ENCODE data around the gene SHC2.
"Not testable (repeated sequence)": the region's sequence is repeated elsewhere in the genome, so short reads cannot be mapped to it uniquely, and the experiment has no call there.

Gene SHC2

GRCh38 chr19:422213-422916, 38.5 kb downstream of the SHC2 start:
- DNase-seq, result no peak

GRCh38 chr19:419721-420515, 40.9 kb downstream of the SHC2 start:
- no peak for DNase-seq

GRCh38 chr19:418761-419671, 41.8 kb downstream of the SHC2 start:
- no peak for DNase-seq

DNA sequence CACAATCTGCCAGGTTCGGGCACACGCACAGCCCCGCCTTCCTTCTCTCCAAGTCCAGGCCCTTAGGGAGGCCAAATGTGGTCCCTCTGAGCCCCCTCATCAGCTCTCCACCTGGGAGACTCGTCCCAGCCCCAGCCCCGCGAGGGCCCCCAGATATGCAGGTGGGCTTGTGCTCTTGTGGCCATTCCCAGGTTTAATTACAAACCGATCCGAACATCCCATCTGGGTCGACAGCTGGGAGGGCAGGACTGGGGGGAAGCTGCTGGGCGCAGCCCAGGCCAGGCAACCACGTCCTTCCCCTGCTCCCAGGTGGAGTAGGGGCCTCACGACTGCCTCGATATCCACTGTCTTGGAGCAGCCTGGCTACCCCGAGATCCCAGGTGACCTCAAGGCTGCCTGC, 44.4 kb downstream of the SHC2 start:
- no peak for DNase-seq

- DNase-seq, result no peak
Observed at GRCh38 chr19:415292-415691, 45.5 kb downstream of the SHC2 start.

- no peak for DNase-seq
Observed at GRCh38 chr19:413756-414420, 46.9 kb downstream of the SHC2 start.

DNA sequence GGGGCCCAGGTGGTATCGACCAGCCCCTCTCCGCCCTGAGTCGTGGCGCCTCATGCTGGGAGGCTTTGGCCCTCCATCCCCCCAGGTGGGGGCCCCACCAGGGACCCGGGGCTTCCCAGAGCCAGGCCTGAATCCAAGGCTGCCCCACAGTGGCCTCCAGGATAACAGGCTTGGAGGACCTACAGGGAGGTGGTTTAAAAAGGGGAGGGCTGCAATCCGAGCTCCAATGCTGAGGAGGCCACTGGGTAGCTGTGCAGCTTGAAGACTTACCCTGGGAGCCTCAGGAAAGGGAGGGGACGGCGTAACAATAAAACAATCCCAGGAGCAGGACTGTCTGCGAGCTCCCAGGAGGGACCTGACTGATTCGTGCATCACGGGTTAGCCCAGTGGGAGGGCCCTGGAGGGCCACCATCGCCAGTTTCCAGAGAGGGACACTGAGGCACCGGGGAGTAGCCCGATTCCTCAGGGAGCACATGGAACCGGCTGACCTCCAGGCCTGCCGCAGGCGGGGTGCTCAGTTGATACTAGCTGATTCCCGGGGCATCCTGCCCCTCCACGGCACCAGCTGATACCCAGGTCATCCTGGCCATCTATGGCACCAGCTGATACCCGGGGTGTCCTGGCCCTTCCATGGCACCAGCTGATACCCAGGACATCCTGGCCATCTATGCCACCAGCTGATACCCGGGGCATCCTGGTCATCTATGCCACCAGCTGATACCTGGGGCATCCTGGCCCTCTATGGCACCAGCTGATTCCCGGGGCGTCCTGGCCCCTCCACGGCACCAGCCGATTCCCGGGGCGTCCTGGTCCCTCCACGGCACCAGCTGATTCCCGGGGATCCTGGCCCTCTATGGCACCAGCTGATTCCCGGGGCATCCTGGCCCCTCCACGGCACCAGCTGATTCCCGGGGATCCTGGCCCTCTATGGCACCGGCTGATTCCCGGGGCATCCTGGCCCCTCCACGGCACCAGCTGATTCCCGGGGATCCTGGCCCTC, 48.2 kb downstream of the SHC2 start:
- DNase-seq, result no peak

DNA sequence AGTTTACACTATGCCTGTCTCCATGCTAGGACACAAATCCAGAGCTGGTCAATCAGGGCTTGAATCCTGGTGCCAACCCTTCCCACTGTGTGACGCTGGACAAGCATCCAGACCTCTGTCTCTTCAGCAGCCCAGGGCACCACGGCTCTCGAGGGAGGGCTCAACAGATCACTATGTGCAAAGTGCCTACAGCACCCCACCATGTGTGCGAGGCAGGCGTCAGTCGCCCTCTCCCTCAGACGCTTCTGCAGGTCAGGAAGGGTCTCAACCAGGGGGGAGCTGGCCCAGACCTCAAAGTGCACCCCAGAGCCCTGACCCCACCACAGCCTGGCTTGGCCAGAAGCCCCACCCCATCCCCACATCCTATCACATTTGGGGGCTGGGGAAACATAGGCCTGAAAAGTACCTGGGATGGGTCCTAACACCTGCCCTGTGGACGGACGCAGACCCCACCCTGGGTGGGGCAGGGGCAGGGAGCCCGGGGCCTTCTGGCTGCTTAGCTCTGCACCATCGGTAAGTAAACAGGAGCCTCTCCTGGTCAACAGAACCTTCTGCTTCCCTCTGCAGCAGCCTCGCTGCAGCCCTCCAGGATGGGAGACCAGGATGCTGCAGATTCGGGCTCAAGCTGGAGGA, 49.0 kb downstream of the SHC2 start:
- DNase-seq, result no peak

GRCh38 chr19:411121-411722, 49.6 kb downstream of the SHC2 start:
- DNase-seq, result not testable (repeated sequence)

GRCh38 chr19:410243-410781, 50.5 kb downstream of the SHC2 start:
- no peak for DNase-seq

- DNase-seq, result no peak
Observed at GRCh38 chr19:409516-410242, 51.2 kb downstream of the SHC2 start.

DNA sequence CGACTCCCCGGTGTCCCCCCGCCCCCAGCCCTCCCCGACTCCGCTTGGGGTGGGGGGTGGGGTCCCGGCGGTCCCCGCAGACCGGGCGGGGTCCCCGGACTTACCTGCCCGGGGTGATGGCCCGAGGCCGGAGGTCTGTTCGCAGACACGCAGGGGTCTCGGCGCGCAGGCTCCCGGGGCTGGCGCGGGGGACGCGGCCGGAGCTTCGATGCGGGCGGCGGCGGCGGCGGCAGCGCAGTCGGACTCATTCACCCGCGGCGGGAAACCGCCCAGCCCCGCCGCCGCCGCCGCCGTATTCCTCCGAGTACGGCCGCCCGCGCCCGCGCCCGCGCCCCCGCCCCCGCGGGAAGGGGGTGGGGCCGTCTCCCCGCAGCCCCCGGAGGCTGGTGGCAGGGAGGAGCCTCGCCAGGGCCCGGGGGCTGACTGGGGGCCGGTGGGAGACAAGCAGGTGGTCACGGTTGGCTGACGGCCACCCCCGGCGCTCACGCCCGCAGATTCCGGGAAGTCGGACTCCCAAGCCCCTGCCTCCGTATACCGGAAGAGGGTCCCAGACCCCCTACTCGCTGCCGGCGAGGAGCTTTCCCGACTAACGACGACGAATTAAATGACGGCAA, 51.8 kb downstream of the SHC2 start, which contains the start of gene C2CD4C:
TSS of gene C2CD4C (minus strand) at position 246 of the 614 bp plus-strand sequence. CDS start 786 bp downstream, outside the sequence.
- DNase-seq, result no peak

GRCh38 chr19:408441-408901, 52.4 kb downstream of the SHC2 start:
- DNase-seq, result no peak

DNA sequence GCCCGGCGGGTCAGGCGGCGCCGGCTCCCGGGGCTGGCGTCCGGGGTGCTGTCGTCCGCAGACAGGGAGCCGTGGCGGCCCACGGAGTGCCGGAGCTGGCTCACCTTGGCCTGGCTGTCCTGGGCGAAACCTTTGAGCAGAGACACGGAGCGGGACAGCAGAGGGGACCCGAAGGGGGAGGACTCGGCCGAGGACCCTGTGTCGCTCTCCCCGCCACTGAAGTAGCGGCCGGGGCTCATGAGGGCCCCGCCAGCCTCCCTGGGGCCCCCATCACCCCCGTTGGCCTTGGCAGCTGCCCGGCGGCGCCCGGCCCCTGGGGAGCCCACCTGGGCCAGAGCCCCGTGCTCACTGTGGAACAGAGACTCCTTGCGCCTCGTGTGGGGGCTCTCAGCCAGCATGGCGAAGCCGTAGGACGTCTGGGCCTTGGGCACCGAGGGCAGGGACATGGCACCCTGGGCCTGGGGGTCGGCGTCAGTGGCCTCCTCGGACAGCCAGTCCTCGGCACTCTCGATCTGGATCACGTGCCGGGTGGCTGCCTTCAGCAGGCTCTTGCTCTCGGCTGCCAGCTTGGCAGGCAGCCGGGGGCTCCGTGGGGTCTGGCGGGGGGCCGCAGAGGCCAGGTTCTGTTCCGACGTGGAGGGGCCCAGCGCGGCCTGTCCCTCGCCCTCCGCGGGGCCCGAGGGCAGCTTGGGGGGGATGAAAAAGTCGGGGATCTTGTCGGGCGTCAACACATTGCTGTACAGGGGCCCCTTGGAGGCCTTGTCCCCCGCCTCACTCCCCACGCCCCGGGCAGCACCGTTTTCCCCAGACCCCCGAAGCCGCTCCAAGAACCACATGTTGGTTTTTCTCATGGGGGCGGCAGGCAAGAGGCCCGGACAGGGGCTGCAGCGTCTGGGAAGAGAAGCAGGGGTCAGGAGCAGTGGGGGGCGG, 53.1 kb downstream of the SHC2 start:
- no peak for DNase-seq

DNA sequence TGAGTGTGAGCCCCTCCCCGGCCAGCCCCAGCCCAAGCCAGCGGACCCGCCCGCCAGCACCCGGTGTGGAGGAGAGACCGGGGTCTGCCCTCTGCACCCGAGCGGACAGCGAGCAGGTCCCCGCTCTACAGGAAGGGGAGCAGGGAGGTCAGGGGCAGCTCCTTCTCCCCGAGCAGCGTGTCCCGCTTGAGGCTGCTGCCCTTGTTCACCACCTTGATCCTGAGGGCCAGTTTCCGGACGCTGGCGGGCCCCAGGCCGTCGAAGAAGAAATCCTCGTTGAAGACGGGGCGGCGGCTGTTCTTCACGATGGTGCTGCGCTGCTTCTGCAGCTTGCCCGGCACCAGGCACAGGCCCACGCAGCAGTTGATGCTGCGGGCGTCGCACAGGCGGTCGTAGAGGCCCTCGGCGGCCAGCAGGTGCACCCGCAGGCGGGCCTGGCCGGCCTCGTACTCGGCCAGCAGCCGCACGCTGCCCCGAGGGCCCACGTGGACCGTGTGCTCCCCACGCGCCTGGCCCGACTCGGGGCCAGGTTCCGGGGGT, 53.8 kb downstream of the SHC2 start:
- DNase-seq, result no peak

DNA sequence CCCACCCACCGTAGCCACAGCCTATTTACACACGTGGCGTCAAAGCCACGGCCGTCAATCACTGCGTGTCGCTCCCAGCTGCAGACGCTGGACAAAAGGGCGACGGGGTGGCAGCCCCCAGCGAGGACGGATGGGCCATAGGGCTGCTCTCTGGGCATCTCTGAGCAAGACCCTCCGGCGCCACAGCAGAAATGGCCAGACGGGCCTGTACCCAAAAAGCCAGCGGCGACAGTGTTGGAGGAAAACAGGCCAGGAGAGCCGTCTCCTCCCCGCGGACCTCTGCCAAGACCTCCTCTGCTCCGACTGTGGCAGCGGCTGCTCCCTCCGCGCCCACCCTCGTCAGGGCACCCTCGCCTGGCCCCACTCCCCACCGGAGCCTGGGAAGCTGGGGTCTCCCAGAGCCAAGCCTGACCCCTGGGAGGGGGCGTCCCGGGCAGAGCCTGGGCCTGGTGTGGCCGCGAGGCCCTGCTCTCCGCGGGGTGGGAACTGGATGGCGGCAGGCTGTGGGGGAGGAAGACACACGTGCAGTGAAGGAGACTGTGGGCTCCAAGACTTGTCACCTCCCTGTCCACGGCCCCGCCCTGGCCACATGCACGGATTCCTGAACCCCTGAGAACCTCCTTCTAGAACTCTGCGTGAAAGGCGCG, 54.6 kb downstream of the SHC2 start:
- no peak for DNase-seq
